HG02970 (cell line): Measurements from ENCODE around the gene HOXD8.

Experiments used
- ATAC-seq: cut with Tn5 transposase; IDR thresholded peaks from one replicate; pipeline ENCODE4 v1.9.1; 2021; ENCODE audit warnings: mild to moderate bottlenecking, moderate library complexity, moderate number of reproducible peaks; ENCODE audit not compliant: unreplicated experiment, low FRiP score

Gene HOXD8

DNA sequence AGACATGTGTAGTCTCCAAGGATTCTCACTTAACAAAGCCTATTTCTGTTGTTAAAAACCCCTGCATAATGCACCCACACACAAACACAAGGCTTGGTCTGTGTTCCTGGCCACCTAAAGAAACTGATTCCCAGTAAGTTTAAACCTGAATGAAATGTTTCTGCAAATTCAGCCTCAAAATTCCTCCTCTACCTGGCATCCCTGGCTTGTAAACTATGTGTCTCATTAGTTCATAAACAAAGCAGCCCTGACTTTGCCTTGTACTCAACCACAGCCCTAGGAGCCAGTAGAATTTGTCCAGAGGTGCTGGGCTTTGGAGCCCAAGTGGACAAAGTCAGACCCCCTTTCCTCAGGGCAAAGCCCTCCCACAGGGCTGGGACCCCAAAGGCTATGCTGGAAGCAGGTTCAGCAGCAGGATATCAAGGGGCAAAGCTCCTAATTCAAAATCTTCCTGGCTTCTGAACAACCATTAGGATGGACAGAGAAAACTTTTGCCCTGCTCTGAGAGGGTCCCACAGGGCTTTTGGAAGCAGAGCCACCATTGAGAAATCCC, 39.6 kb upstream of the HOXD8 start:
- no peak for ATAC-seq

- ATAC-seq: no peak
Measured at GRCh38 chr2:176090862-176091261, 38.6 kb upstream of the HOXD8 start.

- no peak for ATAC-seq
Measured at GRCh38 chr2:176091329-176092258, 37.9 kb upstream of the HOXD8 start.

DNA sequence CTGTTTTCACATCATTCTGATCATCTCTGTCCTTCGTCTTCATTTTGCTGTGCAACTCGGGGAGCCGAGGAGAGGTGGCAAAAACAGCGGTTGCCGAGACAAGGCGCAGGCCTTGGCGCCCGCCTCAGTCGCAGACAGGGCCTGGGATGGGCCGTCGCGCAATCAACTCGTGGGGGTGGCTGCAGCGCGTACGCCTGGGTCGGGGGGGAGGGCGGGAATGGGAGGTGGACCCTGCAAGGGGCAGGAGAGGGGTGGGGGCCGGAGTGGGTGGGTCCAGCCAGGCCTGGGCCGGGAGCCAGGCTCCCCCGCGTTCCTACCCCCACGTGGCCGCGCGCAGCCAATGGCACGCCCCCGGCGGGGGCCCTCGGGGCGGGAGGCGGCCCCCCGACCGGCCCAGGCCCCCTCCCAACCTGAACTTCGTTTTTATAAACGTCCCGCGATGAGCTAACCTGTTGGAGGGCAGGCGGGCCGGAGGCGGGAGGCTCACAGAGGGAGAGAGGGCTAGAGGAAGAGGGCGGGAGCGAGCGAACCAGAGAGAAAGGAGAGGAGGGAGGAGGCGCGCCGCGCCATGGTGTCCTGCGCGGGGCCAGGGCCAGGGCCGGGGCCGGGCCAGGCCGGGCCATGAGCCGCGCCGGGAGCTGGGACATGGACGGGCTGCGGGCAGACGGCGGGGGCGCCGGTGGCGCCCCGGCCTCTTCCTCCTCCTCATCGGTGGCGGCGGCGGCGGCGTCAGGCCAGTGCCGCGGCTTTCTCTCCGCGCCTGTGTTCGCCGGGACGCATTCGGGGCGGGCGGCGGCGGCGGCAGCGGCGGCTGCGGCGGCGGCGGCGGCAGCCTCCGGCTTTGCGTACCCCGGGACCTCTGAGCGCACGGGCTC, 37.0 kb upstream of the HOXD8 start, which contains the start of gene HOXD13:
Gene HOXD13 (plus strand): TSS at position 452 of the 875 bp plus-strand sequence. CDS start 170 bp downstream, at position 622.
- ATAC-seq: no peak

- ATAC-seq: no peak
Measured at GRCh38 chr2:176093145-176093897, 36.2 kb upstream of the HOXD8 start.

DNA sequence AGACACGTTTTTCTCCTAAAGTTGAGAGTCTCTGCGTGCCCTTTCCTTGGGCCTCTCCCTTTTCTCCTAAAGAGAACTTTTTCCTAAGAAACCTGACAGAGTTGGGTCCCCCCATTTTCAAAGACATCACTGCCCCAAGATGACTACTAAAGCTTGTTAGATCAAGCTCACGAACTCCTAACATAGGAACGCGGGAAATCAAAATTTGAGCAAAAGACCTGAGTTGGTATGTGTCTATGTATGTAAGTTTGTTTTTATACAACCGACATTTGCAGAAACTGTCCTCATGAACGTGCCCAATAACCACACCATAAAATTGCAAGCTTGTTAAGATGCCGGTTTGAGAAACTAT, 35.6 kb upstream of the HOXD8 start:
- no peak for ATAC-seq

DNA sequence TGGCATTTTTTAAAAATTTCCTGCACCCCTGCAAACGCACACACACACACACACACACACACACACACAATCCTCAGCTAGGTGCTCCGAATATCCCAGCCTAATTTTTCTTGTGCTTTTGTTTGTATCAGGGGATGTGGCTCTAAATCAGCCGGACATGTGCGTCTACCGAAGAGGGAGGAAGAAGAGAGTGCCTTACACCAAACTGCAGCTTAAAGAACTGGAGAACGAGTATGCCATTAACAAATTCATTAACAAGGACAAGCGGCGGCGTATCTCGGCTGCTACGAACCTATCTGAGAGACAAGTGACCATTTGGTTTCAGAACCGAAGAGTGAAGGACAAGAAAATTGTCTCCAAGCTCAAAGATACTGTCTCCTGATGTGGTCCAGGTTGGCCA, 35.2 kb upstream of the HOXD8 start:
- ATAC-seq: no peak

GRCh38 chr2:176095421-176095820, 34.1 kb upstream of the HOXD8 start:
- ATAC-seq: no peak

DNA sequence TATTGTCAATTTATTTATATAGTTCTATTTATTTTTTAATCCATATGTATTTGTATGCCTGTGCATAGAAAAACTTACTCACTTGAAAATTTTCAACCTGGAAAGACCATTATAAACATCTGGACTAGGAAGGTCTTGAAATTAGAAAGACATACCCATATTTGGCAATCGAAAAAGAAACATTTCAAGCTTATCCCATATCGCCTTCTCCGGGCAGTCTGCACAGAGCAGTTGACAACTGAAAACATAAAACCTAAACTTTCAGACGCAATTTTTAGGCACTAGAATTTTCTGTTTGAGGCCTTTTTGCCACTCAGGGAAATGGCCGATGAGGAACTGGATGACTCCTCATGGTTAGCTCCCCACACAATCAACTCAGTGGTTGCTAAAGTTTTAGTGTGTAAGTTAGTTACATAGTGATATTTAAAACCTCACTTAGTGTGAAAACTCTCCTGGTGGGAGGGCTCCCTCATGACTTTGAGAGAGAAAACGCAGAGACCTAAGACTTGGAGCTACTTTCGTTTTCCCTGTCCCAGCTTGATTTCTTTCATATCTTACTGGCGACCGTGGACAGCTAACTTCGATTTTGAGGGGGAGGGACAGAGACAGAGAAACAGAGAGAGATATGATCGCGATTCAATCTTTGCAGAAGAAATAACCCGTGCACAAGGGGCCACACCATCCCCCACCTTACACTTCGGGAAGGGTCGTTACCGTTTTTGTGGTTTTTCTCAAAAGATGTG, 33.1 kb upstream of the HOXD8 start:
- ATAC-seq: no peak

DNA sequence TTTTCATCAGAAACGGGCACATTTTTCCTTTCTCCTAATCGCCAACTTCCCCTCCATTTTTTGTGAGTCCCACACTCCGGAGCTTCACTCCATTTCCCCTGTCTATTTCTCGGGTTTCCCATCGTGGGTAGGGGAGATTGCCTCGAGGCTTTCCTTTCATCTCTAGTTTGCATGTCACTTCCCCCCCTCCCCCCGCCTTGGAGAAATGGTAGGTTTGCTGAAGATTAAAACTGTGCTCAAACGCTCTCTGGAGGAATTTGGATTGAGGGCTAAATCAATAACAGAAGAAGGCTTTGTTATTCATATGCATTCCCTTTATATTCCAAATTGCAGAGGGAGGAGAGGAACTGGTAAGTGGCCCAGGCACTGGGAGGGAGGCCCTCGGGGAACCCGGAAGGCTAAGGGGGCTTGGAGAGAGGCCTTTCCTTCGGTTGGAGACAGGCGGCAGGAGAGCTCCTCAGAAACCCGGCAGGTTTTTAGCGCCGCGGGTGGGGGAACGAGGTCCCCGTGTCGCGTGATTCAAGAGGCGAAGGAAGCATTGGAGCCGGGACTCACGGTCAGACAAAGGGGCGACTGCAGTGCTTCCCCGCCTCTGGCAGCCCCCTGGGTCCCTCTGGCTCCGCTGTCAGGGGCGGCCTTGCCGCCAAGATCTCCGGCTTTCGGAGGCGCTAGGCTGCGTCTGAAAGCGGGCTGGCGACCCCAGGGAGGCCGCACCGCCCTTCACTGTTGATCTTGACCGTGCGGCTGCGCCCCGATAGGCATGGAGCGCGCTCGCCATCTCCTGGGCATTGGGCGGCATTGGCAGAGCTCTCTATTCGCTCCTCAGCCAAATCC, 32.3 kb upstream of the HOXD8 start:
- no peak for ATAC-seq

- no peak for ATAC-seq
Measured at GRCh38 chr2:176097820-176098365, 31.6 kb upstream of the HOXD8 start.

- ATAC-seq: no peak
Measured at GRCh38 chr2:176098366-176099158, 30.9 kb upstream of the HOXD8 start.

DNA sequence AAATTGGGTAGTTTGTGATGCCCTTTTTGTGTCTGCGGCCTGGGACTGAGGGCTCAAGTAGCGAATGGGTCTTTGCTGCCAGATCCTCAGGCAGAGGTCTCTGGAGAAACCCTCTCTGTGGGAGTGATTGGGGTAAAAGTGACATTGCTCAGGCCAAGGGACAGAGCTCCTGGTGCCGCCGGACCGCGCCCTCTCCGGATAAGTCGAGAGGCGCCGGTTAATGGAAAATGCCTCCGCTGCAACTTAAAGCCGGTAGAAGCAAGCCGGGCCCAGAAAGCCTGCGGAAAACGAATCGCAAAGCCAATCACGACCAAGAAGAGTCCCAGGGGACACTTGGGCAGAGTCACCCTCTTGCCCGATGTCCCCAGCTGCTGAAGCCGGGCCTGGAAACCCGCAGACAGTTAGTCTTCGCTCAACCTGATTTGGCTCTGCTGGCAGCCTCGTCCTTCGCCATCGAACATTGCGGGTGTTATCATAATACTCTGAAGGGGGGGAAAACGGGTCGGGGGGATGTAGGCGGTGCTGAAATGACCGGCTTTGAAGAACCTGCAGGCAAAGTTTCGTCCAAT, 30.3 kb upstream of the HOXD8 start:
- ATAC-seq: no peak

GRCh38 chr2:176099728-176100546, 29.6 kb upstream of the HOXD8 start, which contains the start of gene HOXD12:
Gene HOXD12 (plus strand): TSS chr2:176099795. CDS start chr2:176099802, 7 bp downstream.
- ATAC-seq: no peak

GRCh38 chr2:176100547-176101140, 28.9 kb upstream of the HOXD8 start:
- no peak for ATAC-seq

GRCh38 chr2:176101216-176101830, 28.2 kb upstream of the HOXD8 start:
- no peak for ATAC-seq
